ENCODE measurements around the gene PPFIBP1. TPM values are rescaled to one million over a fixed set of nuclear protein-coding genes. Genes with fewer than 3 reads are reported as not detected.

PPFIBP1 gene
- total RNA-seq, 3 donors from 2014 or later (not counting 1 experiment from before 2014, with no cell fraction given), result 0.73 to 1.6 (median 1.4) TPM

GRCh38 chr12:27548301-27549199 is 24.5 kb downstream of the PPFIBP1 start:
- Histone ChIP-seq H3K4me1 (ENCODE audit: control insufficient read depth, insufficient read depth, low read length) (peaks cover 3% of the 10 kb centered on the region), H3K9me3 (ENCODE audit: control insufficient read depth, insufficient read depth, low read length) (no peaks in the 10 kb centered on the region), H3K4me3 (ENCODE audit: low read length) (no peak overlapping the region), H3K27ac (ENCODE audit: low read length) (no peak overlapping the region), H3K27me3 (ENCODE audit: control insufficient read depth, insufficient read depth, low read length) (no peaks in the 10 kb centered on the region), H3K36me3 (ENCODE audit: control insufficient read depth, insufficient read depth, low read length) (no peaks in the 10 kb centered on the region)
- ATAC-seq (no peak), DNase-seq (no peak)
- no peaks in the 10 kb centered on the region for H3K4me1 Mint-ChIP-seq
- H3K9me3 Mint-ChIP-seq, result no peaks in the 10 kb centered on the region
- no peak for TF ChIP-seq CTCF (IDR thresholded peaks at IDR 0.05)
- H3K36me3 Mint-ChIP-seq, result no peaks in the 10 kb centered on the region
- peaks cover 17 to 26% of the 10 kb centered on the region in 2 donors for H3K27me3 Mint-ChIP-seq (ENCODE audit: low read depth in 2 of 2)
- intact Hi-C loops (cut with micrococcal nuclease), result no loop called here
- H3K4me3 Mint-ChIP-seq, result no peak overlapping the region
- H3K27ac Mint-ChIP-seq, result no peak overlapping the region
- 91% methylated on average over 8 of the region's 8 CpGs for WGBS (ENCODE audit: insufficient coverage)

DNA sequence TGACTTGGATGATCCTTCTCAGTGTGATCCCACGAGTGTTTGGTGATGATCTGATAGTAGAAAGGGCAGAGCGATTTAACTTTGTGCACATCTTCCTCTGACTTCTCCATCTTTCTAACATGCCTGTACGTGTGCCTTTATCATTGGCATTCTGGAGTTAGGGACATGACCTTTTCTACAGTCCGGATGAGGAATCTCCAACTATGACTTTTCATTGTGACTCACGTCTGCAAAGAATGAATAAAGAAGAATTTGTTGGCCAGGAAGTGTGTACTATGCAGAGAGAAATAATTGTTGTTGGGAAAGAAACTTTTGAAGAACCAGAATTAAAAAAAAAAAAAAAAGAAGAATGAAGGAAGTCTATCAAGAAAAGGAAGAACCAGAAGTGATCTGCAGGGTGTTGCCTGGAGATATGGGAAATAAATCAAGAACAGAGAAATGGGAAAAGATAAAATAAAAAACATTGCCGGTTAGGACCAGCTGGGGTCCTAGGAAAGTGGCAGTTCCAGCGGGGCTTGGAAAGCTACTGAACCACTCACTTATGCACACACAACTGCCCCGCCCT is 25.3 kb downstream of the PPFIBP1 start:
- Mint-ChIP-seq H3K4me1 (no peaks in the 10 kb centered on the region), H3K27ac (no peak overlapping the region), H3K9me3 (no peaks in the 10 kb centered on the region), H3K4me3 (no peak overlapping the region), H3K27me3 (ENCODE audit: low read depth in 2 of 2) (peaks cover 16 to 27% of the 10 kb centered on the region in 2 donors), H3K36me3 (no peaks in the 10 kb centered on the region)
- no peak for DNase-seq
- ATAC-seq, result no peak
- no peaks in the 10 kb centered on the region for H3K36me3 ChIP-seq (ENCODE audit: control insufficient read depth, insufficient read depth, low read length)
- H3K4me3 ChIP-seq (ENCODE audit: low read length), result no peak overlapping the region
- no peak for TF ChIP-seq CTCF (IDR thresholded peaks at IDR 0.05)
- H3K27me3 ChIP-seq (ENCODE audit: control insufficient read depth, insufficient read depth, low read length), result no peaks in the 10 kb centered on the region
- WGBS (ENCODE audit: insufficient coverage), result 47% methylated on average over 3 of the region's 8 CpGs
- H3K27ac ChIP-seq (ENCODE audit: low read length), result no peak overlapping the region
- no peaks in the 10 kb centered on the region for H3K9me3 ChIP-seq (ENCODE audit: control insufficient read depth, insufficient read depth, low read length)
- intact Hi-C loops (cut with micrococcal nuclease), result no loop called here
- H3K4me1 ChIP-seq (ENCODE audit: control insufficient read depth, insufficient read depth, low read length), result peaks cover 3% of the 10 kb centered on the region

- no peak overlapping the region for H3K4me3 ChIP-seq (ENCODE audit: low read length)
- Mint-ChIP-seq H3K36me3 (no peaks in the 10 kb centered on the region), H3K4me1 (no peaks in the 10 kb centered on the region), H3K27me3 (ENCODE audit: low read depth in 2 of 2) (peaks cover 15 to 34% of the 10 kb centered on the region in 2 donors), H3K9me3 (no peaks in the 10 kb centered on the region), H3K4me3 (no peak overlapping the region), H3K27ac (no peak overlapping the region)
- intact Hi-C loops (cut with micrococcal nuclease), result no loop called here
- peaks cover 3% of the 10 kb centered on the region for H3K4me1 ChIP-seq (ENCODE audit: control insufficient read depth, insufficient read depth, low read length)
- no peak for TF ChIP-seq CTCF (IDR thresholded peaks at IDR 0.05)
- WGBS (ENCODE audit: insufficient coverage), result 32% methylated on average over 10 of the region's 12 CpGs
- ATAC-seq (peak in 1 of 3 donors; percentile 45), DNase-seq (no peak)
- H3K27me3 ChIP-seq (ENCODE audit: control insufficient read depth, insufficient read depth, low read length), result no peaks in the 10 kb centered on the region
- H3K9me3 ChIP-seq (ENCODE audit: control insufficient read depth, insufficient read depth, low read length), result no peaks in the 10 kb centered on the region
- no peak overlapping the region for H3K27ac ChIP-seq (ENCODE audit: low read length)
- H3K36me3 ChIP-seq (ENCODE audit: control insufficient read depth, insufficient read depth, low read length), result no peaks in the 10 kb centered on the region
These were observed 26.0 kb downstream of the PPFIBP1 start for GRCh38 chr12:27549801-27550652.

All from natural killer cell (primary cell).